ENCODE data around the gene UBC. TPM values are rescaled to one million over a fixed set of nuclear protein-coding genes. Genes with fewer than 3 reads are reported as not detected.

UBC gene
- total and polyA plus RNA-seq, 2 of the 4 experiments (the other 2 are of a cell fraction), result 2,042 to 4,320 TPM

GRCh38 chr12:124861898-124862676 is 52.4 kb downstream of the UBC start:
- Histone ChIP-seq H3K4me3 (ENCODE audit: insufficient read depth, low read depth, low read length) (no peak overlapping the region), H3K4ac (ENCODE audit: low read depth, low read length) (no peak overlapping the region), H4K8ac (ENCODE audit: low read depth in 2 of 2, low read length in 2 of 2) (no peak overlapping the region), H3K56ac (ENCODE audit: extremely low read depth, insufficient read depth, low read length) (no peak overlapping the region), H4K20me1 (ENCODE audit: insufficient read depth, low read length) (no peaks in the 10 kb centered on the region), H3K27me3 (ENCODE audit: control insufficient read depth, insufficient read depth, low read length) (no peaks in the 10 kb centered on the region), H3K4me1 (ENCODE audit: control insufficient read depth, insufficient read depth, low read length) (peaks cover 6% of the 10 kb centered on the region), H2AK5ac (ENCODE audit: low read depth, low read length) (no peak overlapping the region), H3K9me3 (ENCODE audit: control insufficient read depth, insufficient read depth, low read length) (no peaks in the 10 kb centered on the region), H3K23ac (ENCODE audit: low read depth, low read length) (no peak overlapping the region), H3K9me1 (ENCODE audit: insufficient read depth, low read length) (peaks cover 10% of the 10 kb centered on the region), H4K91ac (ENCODE audit: insufficient read depth, low read depth, low read length) (no peak overlapping the region), H4K5ac (ENCODE audit: low read depth, low read length) (no peak overlapping the region), H3K9ac (ENCODE audit: low read depth, low read length) (no peak overlapping the region), H2AFZ (replicated peaks; ENCODE audit: low read length, poor library complexity) (no peak overlapping the region), H3K18ac (ENCODE audit: low read depth, low read length) (no peak overlapping the region), H2BK5ac (ENCODE audit: low read depth, low read length, poor library complexity, severe bottlenecking) (no peak overlapping the region), H2BK15ac (ENCODE audit: low read depth, low read length) (no peak overlapping the region), H3K79me1 (ENCODE audit: low read depth in 1 of 2, low read length in 2 of 2) (peaks cover 0 to 9% of the 10 kb centered on the region in 2 experiments; a peak in 1 of 4 replicates), H2AK9ac (replicated peaks; ENCODE audit: low read depth, low read length, poor library complexity) (peak overlapping the region; percentile 23), H3K27ac (ENCODE audit: insufficient read depth, low read length) (no peak overlapping the region), H2BK20ac (ENCODE audit: low read depth, low read length) (no peak overlapping the region), H3K36me3 (ENCODE audit: control insufficient read depth, insufficient read depth, low read length) (peaks cover 1% of the 10 kb centered on the region; the same call in 1 of the 2 replicates), H3K14ac (replicated peaks; ENCODE audit: low read depth, low read length) (no peak overlapping the region), H2BK120ac (ENCODE audit: low read depth, low read length) (no peak overlapping the region), H3K4me2 (ENCODE audit: low read depth, low read length) (no peak overlapping the region; the same call in 1 of the 2 replicates)
- intact Hi-C loops (cut with micrococcal nuclease) (no loop called here), dilution Hi-C loops (cut with HindIII; ENCODE audit: low sequenced_read_pairs, unreplicated experiment) (no loop called here), in situ Hi-C loops (cut with MboI; ENCODE audit: low sequenced_read_pairs) (no loop called here)
- TF ChIP-seq CEBPB (IDR thresholded peaks at IDR 0.05; ENCODE audit: low read depth, low read length) (no peak), MXI1 (IDR thresholded peaks at IDR 0.05; ENCODE audit: borderline replicate concordance, low read depth, low read length) (no peak), MAFK (IDR thresholded peaks at IDR 0.05; ENCODE audit: low read depth, low read length) (no peak), POLR2A (IDR thresholded peaks at IDR 0.05; ENCODE audit: low read depth, low read length) (no peak), CHD1 (IDR thresholded peaks at IDR 0.05; ENCODE audit: low read depth, low read length) (no peak), FOS (IDR thresholded peaks at IDR 0.05; ENCODE audit: low read depth, low read length) (no peak), NFE2L2 (IDR thresholded peaks at IDR 0.05; ENCODE audit: low read depth, low read length) (no peak), RFX5 (IDR thresholded peaks at IDR 0.05; ENCODE audit: low read depth, low read length) (no peak), RAD21 (IDR thresholded peaks at IDR 0.05; ENCODE audit: low read length) (no peak), ELK1 (IDR thresholded peaks at IDR 0.05; ENCODE audit: borderline replicate concordance, low read depth, low read length) (no peak), SMC3 (IDR thresholded peaks at IDR 0.05; ENCODE audit: low read depth, low read length) (no peak), MAZ (IDR thresholded peaks at IDR 0.05; ENCODE audit: borderline replicate concordance, low read depth, low read length) (no peak), CTCF (conservative IDR thresholded peaks at IDR 0.05; ENCODE audit: low read depth, low read length) (no peak)
- BruUV-seq (replicated peaks), result no TSS peak
- DNase-seq, result no peak
- ChIA-PET CTCF (no interaction called here), POLR2A (ENCODE audit: unreplicated experiment) (no interaction called here)
- ATAC-seq (ENCODE audit: low read depth), result no peak
- WGBS, 2 experiments (ENCODE audit: extremely low coverage in 2 of 2, insufficient read length in 1 of 2), result 90% methylated on average over 2 of the region's 8 CpGs; no CpG with 5 or more reads in 1 of the 2 experiments
